Endometrial microvascular endothelial cells (primary cell): ENCODE data around the gene GJA1. TPM values are rescaled to one million over a fixed set of nuclear protein-coding genes. Genes with fewer than 3 reads are reported as not detected.

Experiments
- in situ Hi-C: cut with HindIII; loops from 2 replicates; pipeline ENCODE4 v1.10.0; 2017; ENCODE audit warnings: low sequenced_read_pairs, low pct_unique_long_range_greater_than_20kb; ENCODE audit errors: inconsistent ontology term
- total RNA-seq: library from RNA; depleted of rRNA; stranded (reverse); fragments of >200 nt; gene quantifications from one replicate; pipeline ENCODE4 v1.2.3, GENCODE V29; 2015; ENCODE audit errors: inconsistent ontology term

The GJA1 gene
- total RNA-seq, 1 donor from 2014 or later: 116 TPM

- in situ Hi-C loops: no loop called here
These were observed 27.6 kb downstream of the GJA1 start for GRCh38 chr6:121463087-121463486.

- in situ Hi-C loops: no loop called here
These were observed 29.7 kb downstream of the GJA1 start for GRCh38 chr6:121465101-121465500.

GRCh38 chr6:121479486-121480098, 44.1 kb downstream of the GJA1 start:
- in situ Hi-C loops: no loop called here

- in situ Hi-C loops: no loop called here
These were observed 44.8 kb downstream of the GJA1 start for GRCh38 chr6:121480099-121480713.

- in situ Hi-C loops: no loop called here
These were observed 46.7 kb downstream of the GJA1 start for GRCh38 chr6:121482004-121482693.

GRCh38 chr6:121482751-121483150, 47.3 kb downstream of the GJA1 start:
- in situ Hi-C loops: no loop called here

- in situ Hi-C loops: no loop called here
These were observed 49.9 kb downstream of the GJA1 start for GRCh38 chr6:121485359-121485811.

- in situ Hi-C loops: no loop called here
These were observed 56.1 kb downstream of the GJA1 start for GRCh38 chr6:121491576-121491975.

GRCh38 chr6:121492536-121492935, 57.1 kb downstream of the GJA1 start:
- in situ Hi-C loops: no loop called here

GRCh38 chr6:121497970-121498375, 62.5 kb downstream of the GJA1 start:
- in situ Hi-C loops: no loop called here

- in situ Hi-C loops: no loop called here
These were observed 63.2 kb downstream of the GJA1 start for GRCh38 chr6:121498481-121499276.

Other genes starting within 250 kb of the GJA1 start
- 3.4 TPM for gene TBC1D32, start 101.2 kb upstream of the GJA1 start, total RNA-seq